ENCODE measurements around the gene MPRIP. TPM values are rescaled to one million over a fixed set of nuclear protein-coding genes. Genes with fewer than 3 reads are reported as not detected.

MPRIP gene
- total and polyA plus RNA-seq, 4 donors: 121 to 342 (median 175) TPM

- H3K27ac ChIP-seq (ENCODE audit: low read depth in 1 of 2, low read length in 1 of 2): no peak overlapping the region
- no peak for ATAC-seq (ENCODE audit: insufficient read depth, low FRiP score)
- no peaks in the 10 kb centered on the region for H3K27me3 ChIP-seq (ENCODE audit: control insufficient read depth in 3 of 3, insufficient read depth in 3 of 3, low read length in 2 of 3)
- no peaks in the 10 kb centered on the region for H3K9me3 ChIP-seq (ENCODE audit: control insufficient read depth in 4 of 4, insufficient read depth in 3 of 4, low read length in 3 of 4)
- TF ChIP-seq CTCF (IDR thresholded peaks at IDR 0.05; ENCODE audit: control extremely low read depth, extremely low read depth): no peak
- no peak overlapping the region for H3K4me3 ChIP-seq
- DNase-seq: no peak
- peaks cover 3 to 25% (median 16%) of the 10 kb centered on the region in 5 donors for H3K4me1 ChIP-seq (ENCODE audit: control insufficient read depth in 5 of 5, insufficient read depth in 5 of 5, low read length in 5 of 5)
- H3K9ac ChIP-seq (ENCODE audit: insufficient read depth in 1 of 2, low read length in 2 of 2): no peak overlapping the region
- H3K36me3 ChIP-seq (ENCODE audit: control insufficient read depth in 4 of 4, insufficient read depth in 4 of 4, low read length in 4 of 4): no peaks in the 10 kb centered on the region
Observed at GRCh38 chr17:17196776-17197175, 154.5 kb downstream of the MPRIP start.

GRCh38 chr17:17198281-17198680, 156.0 kb downstream of the MPRIP start:
- H3K4me3 ChIP-seq: no peak overlapping the region
- ATAC-seq (ENCODE audit: insufficient read depth, low FRiP score) (no peak), DNase-seq (no peak)
- H3K9ac ChIP-seq (ENCODE audit: insufficient read depth in 1 of 2, low read length in 2 of 2): no peak overlapping the region
- H3K9me3 ChIP-seq (ENCODE audit: control insufficient read depth in 4 of 4, insufficient read depth in 3 of 4, low read length in 3 of 4): no peaks in the 10 kb centered on the region
- no peaks in the 10 kb centered on the region for H3K27me3 ChIP-seq (ENCODE audit: control insufficient read depth in 3 of 3, insufficient read depth in 3 of 3, low read length in 2 of 3)
- H3K27ac ChIP-seq (ENCODE audit: low read depth in 1 of 2, low read length in 1 of 2): no peak overlapping the region
- 89 to 96% methylated on average over 1 of the region's 1 CpG for WGBS, 2 donors
- H3K36me3 ChIP-seq (ENCODE audit: control insufficient read depth in 4 of 4, insufficient read depth in 4 of 4, low read length in 4 of 4): peaks cover 0 to 6% (median 0%) of the 10 kb centered on the region in 4 donors
- H3K4me1 ChIP-seq (ENCODE audit: control insufficient read depth in 5 of 5, insufficient read depth in 5 of 5, low read length in 5 of 5): peaks cover 0 to 29% (median 16%) of the 10 kb centered on the region in 5 donors
- TF ChIP-seq CTCF (IDR thresholded peaks at IDR 0.05; ENCODE audit: control extremely low read depth, extremely low read depth): no peak

GRCh38 chr17:17200311-17200710, 158.1 kb downstream of the MPRIP start:
- no peak overlapping the region for H3K4me3 ChIP-seq
- no peak for TF ChIP-seq CTCF (IDR thresholded peaks at IDR 0.05; ENCODE audit: control extremely low read depth, extremely low read depth)
- ATAC-seq (ENCODE audit: insufficient read depth, low FRiP score): no peak
- 76 to 81% methylated on average over 7 of the region's 7 CpGs for WGBS, 2 donors
- peaks cover 0 to 6% (median 0%) of the 10 kb centered on the region in 4 donors for H3K36me3 ChIP-seq (ENCODE audit: control insufficient read depth in 4 of 4, insufficient read depth in 4 of 4, low read length in 4 of 4)
- H3K27me3 ChIP-seq (ENCODE audit: control insufficient read depth in 3 of 3, insufficient read depth in 3 of 3, low read length in 2 of 3): no peaks in the 10 kb centered on the region
- H3K9me3 ChIP-seq (ENCODE audit: control insufficient read depth in 4 of 4, insufficient read depth in 3 of 4, low read length in 3 of 4): no peaks in the 10 kb centered on the region
- H3K27ac ChIP-seq (ENCODE audit: low read depth in 1 of 2, low read length in 1 of 2): peak overlapping the region in 1 of 2 donors; percentile 10
- H3K9ac ChIP-seq (ENCODE audit: insufficient read depth in 1 of 2, low read length in 2 of 2): no peak overlapping the region
- H3K4me1 ChIP-seq (ENCODE audit: control insufficient read depth in 5 of 5, insufficient read depth in 5 of 5, low read length in 5 of 5): peaks cover 0 to 43% (median 22%) of the 10 kb centered on the region in 5 donors
- DNase-seq: peak in 2 of 3 donors; percentile 32 to 59

GRCh38 chr17:17200831-17201230, 158.6 kb downstream of the MPRIP start:
- no peak overlapping the region for H3K27ac ChIP-seq (ENCODE audit: low read depth in 1 of 2, low read length in 1 of 2)
- ATAC-seq (ENCODE audit: insufficient read depth, low FRiP score) (no peak), DNase-seq (peak; percentile 67 to 83 (median 76))
- WGBS, 2 donors: 76 to 83% methylated on average over 5 of the region's 5 CpGs
- no peak overlapping the region for H3K4me3 ChIP-seq
- H3K9ac ChIP-seq (ENCODE audit: insufficient read depth in 1 of 2, low read length in 2 of 2): no peak overlapping the region
- no peaks in the 10 kb centered on the region for H3K9me3 ChIP-seq (ENCODE audit: control insufficient read depth in 4 of 4, insufficient read depth in 3 of 4, low read length in 3 of 4)
- TF ChIP-seq CTCF (IDR thresholded peaks at IDR 0.05; ENCODE audit: control extremely low read depth, extremely low read depth): no peak
- peaks cover 0 to 6% (median 0%) of the 10 kb centered on the region in 4 donors for H3K36me3 ChIP-seq (ENCODE audit: control insufficient read depth in 4 of 4, insufficient read depth in 4 of 4, low read length in 4 of 4)
- H3K4me1 ChIP-seq (ENCODE audit: control insufficient read depth in 5 of 5, insufficient read depth in 5 of 5, low read length in 5 of 5): peaks cover 0 to 48% (median 22%) of the 10 kb centered on the region in 5 donors
- H3K27me3 ChIP-seq (ENCODE audit: control insufficient read depth in 3 of 3, insufficient read depth in 3 of 3, low read length in 2 of 3): no peaks in the 10 kb centered on the region

Measured in lung (tissue), 12 donors.